Smooth muscle cell (in vitro differentiated cells): ENCODE results near the gene BTBD19. TPM values are rescaled to one million over a fixed set of nuclear protein-coding genes. Genes with fewer than 3 reads are reported as not detected.
"Not testable (repeated sequence)": the region's sequence is repeated elsewhere in the genome, so short reads cannot be mapped to it uniquely, and the experiment has no call there.

Experiments
- DNase-seq: peaks from one replicate; lab custom pipeline; 2025; ENCODE audit not compliant: unreplicated experiment; lab: John Stamatoyannopoulos, UW
- H2AFZ ChIP-seq: fragments of 200-600 bp; sonication (generic); 2 replicates; pipeline ENCODE4 v1.6.0; 2016; ENCODE audit warnings: antibody characterized with exemption, low read depth, mild to moderate bottlenecking
- H3F3A ChIP-seq: fragments of 200-600 bp; sonication (generic); 2 replicates; pipeline ENCODE4 v1.6.0; 2017; ENCODE audit warnings: antibody characterized with exemption, low read depth
- H3K27ac ChIP-seq: fragments of 200-600 bp; sonication (generic); 2 replicates; pipeline ENCODE4 v1.5.1; 2016; ENCODE audit warnings: low read depth, mild to moderate bottlenecking
- H3K27me3 ChIP-seq: fragments of 200-600 bp; sonication (generic); 2 replicates; pipeline ENCODE4 v1.6.1; 2016; ENCODE audit warnings: low read depth, mild to moderate bottlenecking
- H3K36me3 ChIP-seq: fragments of 200-600 bp; sonication (generic); 2 replicates; pipeline ENCODE4 v1.5.1; 2016; ENCODE audit warnings: low read depth
- H3K4me1 ChIP-seq: fragments of 200-600 bp; sonication (generic); 2 replicates; pipeline ENCODE4 v1.5.1; 2016; ENCODE audit warnings: low read depth
- H3K4me2 ChIP-seq: fragments of 200-600 bp; sonication (generic); 2 replicates; pipeline ENCODE4 v1.6.0; 2016; ENCODE audit warnings: mild to moderate bottlenecking
- H3K4me3 ChIP-seq: fragments of 200-600 bp; sonication (generic); 2 replicates; pipeline ENCODE4 v1.5.1; 2016; ENCODE audit warnings: mild to moderate bottlenecking
- H3K79me2 ChIP-seq: fragments of 200-600 bp; sonication (generic); 2 replicates; pipeline ENCODE4 v1.6.0; 2016; ENCODE audit warnings: low read depth, mild to moderate bottlenecking
- H3K9ac ChIP-seq: fragments of 200-600 bp; sonication (generic); 2 replicates; pipeline ENCODE4 v1.6.0; 2016; ENCODE audit warnings: low read depth
- H3K9me3 ChIP-seq: fragments of 200-600 bp; sonication (generic); replicated peaks from 2 replicates; pipeline ENCODE4 v1.5.1; 2016; ENCODE audit warnings: low read depth
- H4K20me1 ChIP-seq: fragments of 200-600 bp; sonication (generic); 2 replicates; pipeline ENCODE4 v1.6.0; 2016; ENCODE audit warnings: low read depth
- CTCF ChIP-seq: fragments of 200-600 bp; sonication (generic); IDR thresholded peaks from 2 replicates; pipeline ENCODE4 v1.5.1; 2017; ENCODE audit warnings: borderline replicate concordance, mild to moderate bottlenecking, antibody characterized with exemption; ENCODE audit not compliant: insufficient read depth, poor library complexity, severe bottlenecking
- WGBS: methylation state at CpG from one replicate; pipeline ENCODE4 v1.1.7; 2016; ENCODE audit warnings: low lambda C conversion rate; 5-methylcytosine and 5-hydroxymethylcytosine counted together
- polyA plus RNA-seq: library from polyadenylated mRNA; unstranded; fragments of >200 nt; fragmentation: Nextera tagmentation; extraction: Ambion mirVana; gene quantifications from 2 replicates; pipeline ENCODE4 v1.2.1, GENCODE V29; 2016
- total RNA-seq: library from RNA; depleted of rRNA; stranded (reverse); fragments of >200 nt; gene quantifications from 2 replicates; pipeline ENCODE4 v1.2.3, GENCODE V29; 2014

BTBD19 gene
- total and polyA plus RNA-seq, 2 experiments from 2014 or later = 11.0 to 11.9 TPM

- H2AFZ ChIP-seq = no peak overlapping the region
These were observed 27.7 kb downstream of the BTBD19 start for GRCh38 chr1:44835738-44836675.

GRCh38 chr1:44838294-44838693, 30.0 kb downstream of the BTBD19 start:
- not testable (repeated sequence) for H3K4me1 ChIP-seq, H3K27me3 ChIP-seq, H3K4me2 ChIP-seq, H3F3A ChIP-seq, H3K9ac ChIP-seq, H3K4me3 ChIP-seq, DNase-seq, H3K79me2 ChIP-seq, H2AFZ ChIP-seq, H3K9me3 ChIP-seq, H3K27ac ChIP-seq, H4K20me1 ChIP-seq, H3K36me3 ChIP-seq
- WGBS = 95% methylated on average over 11 of the region's 11 CpGs

More at GRCh38 chr1:44835738-44836675, 27.7 kb downstream of the BTBD19 start:
- Histone ChIP-seq H3K4me2 (no peak overlapping the region), H3K27ac (no peak overlapping the region), H3K4me3 (no peak overlapping the region), H3F3A (no peaks in the 10 kb centered on the region), H3K9ac (no peak overlapping the region), H3K4me1 (no peaks in the 10 kb centered on the region), H3K36me3 (no peaks in the 10 kb centered on the region), H4K20me1 (no peaks in the 10 kb centered on the region), H3K9me3 (no peaks in the 10 kb centered on the region), H3K27me3 (no peaks in the 10 kb centered on the region), H3K79me2 (no peaks in the 10 kb centered on the region)
- peak; percentile 16 for DNase-seq
- TF ChIP-seq CTCF = peak; percentile 68
- WGBS = 71% methylated on average over 23 of the region's 23 CpGs

- H3K27ac ChIP-seq = no peak overlapping the region
- WGBS = 58% methylated on average over 3 of the region's 4 CpGs
- H3K4me3 ChIP-seq = no peak overlapping the region
- no peaks in the 10 kb centered on the region for H4K20me1 ChIP-seq
- no peaks in the 10 kb centered on the region for H3K4me1 ChIP-seq
- H3K9me3 ChIP-seq = no peaks in the 10 kb centered on the region
- no peak overlapping the region for H3K4me2 ChIP-seq
- no peak for TF ChIP-seq CTCF
- H3K79me2 ChIP-seq = no peaks in the 10 kb centered on the region
- no peak for DNase-seq
- no peak overlapping the region for H3K9ac ChIP-seq
- H3K27me3 ChIP-seq = no peaks in the 10 kb centered on the region
- H3F3A ChIP-seq = peaks cover 4% of the 10 kb centered on the region
- H3K36me3 ChIP-seq = no peaks in the 10 kb centered on the region
- H2AFZ ChIP-seq = no peak overlapping the region
These were observed 31.3 kb downstream of the BTBD19 start for GRCh38 chr1:44839576-44839975.

- DNase-seq = no peak
- H3K9me3 ChIP-seq = no peaks in the 10 kb centered on the region
- H3K4me3 ChIP-seq = peak overlapping the region; percentile 56
- no peak for TF ChIP-seq CTCF
- H3K4me1 ChIP-seq = no peaks in the 10 kb centered on the region
- peak overlapping the region; percentile 93 for H3K4me2 ChIP-seq
- peaks cover 4% of the 10 kb centered on the region for H3F3A ChIP-seq
- no peaks in the 10 kb centered on the region for H3K36me3 ChIP-seq
- no peaks in the 10 kb centered on the region for H4K20me1 ChIP-seq
- peak overlapping the region; percentile 24 for H3K9ac ChIP-seq
- peak overlapping the region; percentile 12 for H2AFZ ChIP-seq
- H3K27me3 ChIP-seq = no peaks in the 10 kb centered on the region
- WGBS = 58% methylated on average over 16 of the region's 16 CpGs
- no peak overlapping the region for H3K27ac ChIP-seq
- no peaks in the 10 kb centered on the region for H3K79me2 ChIP-seq
These were observed 34.2 kb downstream of the BTBD19 start for GRCh38 chr1:44842486-44842861.
